VCaP (cell line): ENCODE data around the gene TOP1.

ENCODE experiments used
- H3K27ac ChIP-seq: fragments of 450-650 bp; 2 replicates; pipeline ENCODE4 v1.5.1; 2017
- TF ChIP-seq, protein P1 (sequence below): fragments of 450-650 bp; conservative IDR thresholded peaks from 2 replicates; pipeline ENCODE4 v1.5.1; 2017; ENCODE audit warnings: mild to moderate bottlenecking, moderate library complexity

TOP1 gene

DNA sequence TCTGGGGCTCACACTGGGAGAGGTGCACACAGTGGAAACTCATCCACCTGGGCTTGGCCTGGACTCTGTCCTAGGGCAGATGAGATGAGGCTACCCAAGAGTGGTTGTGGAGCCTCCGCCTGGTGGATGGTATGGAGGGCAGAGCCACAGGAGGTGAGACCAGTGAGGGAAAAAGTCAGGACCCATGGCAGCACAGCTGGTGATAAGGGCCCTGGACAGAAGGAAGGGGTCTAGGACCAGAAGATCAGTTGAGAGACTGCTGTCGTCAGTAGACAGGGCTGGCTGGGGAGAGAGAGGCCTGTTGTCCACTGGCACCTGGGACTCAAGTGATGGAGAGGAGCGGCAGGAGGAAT is 138.5 kb downstream of the TOP1 start:
- TF ChIP-seq, protein P1, sequence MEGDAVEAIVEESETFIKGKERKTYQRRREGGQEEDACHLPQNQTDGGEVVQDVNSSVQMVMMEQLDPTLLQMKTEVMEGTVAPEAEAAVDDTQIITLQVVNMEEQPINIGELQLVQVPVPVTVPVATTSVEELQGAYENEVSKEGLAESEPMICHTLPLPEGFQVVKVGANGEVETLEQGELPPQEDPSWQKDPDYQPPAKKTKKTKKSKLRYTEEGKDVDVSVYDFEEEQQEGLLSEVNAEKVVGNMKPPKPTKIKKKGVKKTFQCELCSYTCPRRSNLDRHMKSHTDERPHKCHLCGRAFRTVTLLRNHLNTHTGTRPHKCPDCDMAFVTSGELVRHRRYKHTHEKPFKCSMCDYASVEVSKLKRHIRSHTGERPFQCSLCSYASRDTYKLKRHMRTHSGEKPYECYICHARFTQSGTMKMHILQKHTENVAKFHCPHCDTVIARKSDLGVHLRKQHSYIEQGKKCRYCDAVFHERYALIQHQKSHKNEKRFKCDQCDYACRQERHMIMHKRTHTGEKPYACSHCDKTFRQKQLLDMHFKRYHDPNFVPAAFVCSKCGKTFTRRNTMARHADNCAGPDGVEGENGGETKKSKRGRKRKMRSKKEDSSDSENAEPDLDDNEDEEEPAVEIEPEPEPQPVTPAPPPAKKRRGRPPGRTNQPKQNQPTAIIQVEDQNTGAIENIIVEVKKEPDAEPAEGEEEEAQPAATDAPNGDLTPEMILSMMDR = no peak
- H3K27ac ChIP-seq = no peak overlapping the region

DNA sequence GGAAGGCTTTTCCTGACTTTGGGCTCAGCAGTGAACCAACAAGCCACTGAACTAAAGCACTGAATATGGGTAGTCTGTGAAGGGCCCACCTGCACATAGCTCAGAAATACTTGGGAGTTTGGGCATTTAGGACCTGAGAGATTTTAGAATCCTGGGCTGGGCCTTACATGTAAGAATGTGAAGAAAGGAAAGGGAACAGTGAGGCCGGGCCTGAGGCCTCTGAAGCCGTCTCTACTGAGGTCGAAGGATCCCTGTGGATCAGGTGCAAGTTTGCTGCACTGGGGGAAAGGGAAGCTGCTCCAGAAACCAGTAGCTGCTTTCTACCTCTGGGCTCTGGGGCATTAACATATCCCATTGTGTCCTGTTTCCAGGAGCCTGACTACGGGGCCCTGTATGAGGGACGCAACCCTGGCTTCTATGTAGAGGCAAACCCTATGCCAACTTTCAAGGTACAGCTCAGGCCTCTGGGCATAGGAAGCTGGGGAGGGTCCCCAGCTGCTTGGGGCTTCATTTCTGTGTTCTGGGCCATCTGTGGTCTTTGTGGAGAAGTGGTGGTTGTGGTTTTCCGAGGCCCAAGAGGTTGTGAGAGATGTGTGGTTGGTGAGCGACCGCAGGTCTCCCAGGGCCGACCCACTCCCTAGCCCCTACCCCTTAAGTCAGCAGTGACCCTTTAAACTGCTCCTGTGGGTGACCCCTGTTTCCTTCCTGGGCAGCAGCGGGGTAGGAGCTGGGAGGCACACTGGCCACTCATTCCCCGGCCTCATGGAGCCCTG is 139.0 kb downstream of the TOP1 start:
- no peak overlapping the region for H3K27ac ChIP-seq
- TF ChIP-seq, protein P1 = no peak

DNA sequence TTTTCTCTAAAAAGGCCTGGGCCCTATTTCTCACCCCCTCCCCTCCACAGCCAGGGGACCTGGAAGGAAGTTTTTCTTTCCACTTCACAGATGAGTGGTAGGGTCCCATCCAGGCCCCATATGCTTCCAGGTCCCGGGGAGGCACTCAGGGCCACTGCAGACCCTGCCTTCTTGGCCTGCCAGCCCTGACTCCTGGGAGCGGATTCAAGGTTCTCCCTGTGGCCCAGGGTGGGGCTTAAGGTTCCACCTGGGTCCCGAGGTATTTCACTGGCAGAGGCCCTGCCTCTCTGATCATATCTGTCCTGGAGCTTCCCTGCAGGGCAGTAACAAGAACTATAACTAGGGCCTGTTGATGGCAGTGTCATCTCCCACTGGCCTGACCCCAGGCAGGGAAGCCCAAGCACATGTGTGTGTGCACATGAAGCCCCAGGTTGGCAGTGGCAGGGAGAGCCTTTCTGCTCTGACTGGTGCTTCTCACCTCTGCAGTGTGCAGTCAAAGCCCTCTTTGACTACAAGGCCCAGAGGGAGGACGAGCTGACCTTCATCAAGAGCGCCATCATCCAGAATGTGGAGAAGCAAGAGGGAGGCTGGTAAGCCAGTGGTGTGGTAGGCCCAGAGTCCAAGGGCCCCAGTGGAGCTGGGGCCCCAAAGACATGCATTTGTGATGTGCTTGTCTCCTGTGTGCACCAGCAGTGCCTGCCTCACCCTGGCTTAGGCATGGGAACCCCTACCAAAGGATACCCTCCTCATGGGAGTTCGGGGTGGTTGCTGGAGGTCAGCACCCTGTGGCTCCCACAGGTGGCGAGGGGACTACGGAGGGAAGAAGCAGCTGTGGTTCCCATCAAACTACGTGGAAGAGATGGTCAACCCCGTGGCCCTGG is 139.9 kb downstream of the TOP1 start:
- H3K27ac ChIP-seq = no peak overlapping the region
- TF ChIP-seq, protein P1 = no peak

DNA sequence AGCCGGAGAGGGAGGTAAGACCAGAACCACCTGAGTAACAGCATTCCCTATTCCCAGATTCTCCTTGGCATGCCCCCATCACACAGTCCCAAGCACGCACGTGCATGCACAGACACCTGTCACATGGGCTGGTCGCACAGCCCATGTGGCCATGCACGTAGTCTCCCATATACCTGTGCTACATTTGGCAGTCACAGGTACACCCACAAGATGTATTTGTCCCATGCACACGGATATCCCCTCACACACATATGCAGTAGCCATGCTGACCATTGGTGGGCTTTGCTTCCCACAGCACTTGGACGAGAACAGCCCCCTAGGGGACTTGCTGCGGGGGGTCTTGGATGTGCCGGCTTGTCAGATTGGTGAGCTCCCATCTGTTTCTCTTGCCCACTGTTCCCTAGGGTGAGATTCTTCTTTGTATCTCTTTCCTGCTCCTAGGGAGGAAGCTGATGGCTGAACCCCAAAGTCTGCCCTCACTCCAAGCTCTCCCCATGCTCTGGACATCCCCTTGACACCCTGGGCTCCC is 140.6 kb downstream of the TOP1 start:
- TF ChIP-seq, protein P1 = no peak
- no peak overlapping the region for H3K27ac ChIP-seq

DNA sequence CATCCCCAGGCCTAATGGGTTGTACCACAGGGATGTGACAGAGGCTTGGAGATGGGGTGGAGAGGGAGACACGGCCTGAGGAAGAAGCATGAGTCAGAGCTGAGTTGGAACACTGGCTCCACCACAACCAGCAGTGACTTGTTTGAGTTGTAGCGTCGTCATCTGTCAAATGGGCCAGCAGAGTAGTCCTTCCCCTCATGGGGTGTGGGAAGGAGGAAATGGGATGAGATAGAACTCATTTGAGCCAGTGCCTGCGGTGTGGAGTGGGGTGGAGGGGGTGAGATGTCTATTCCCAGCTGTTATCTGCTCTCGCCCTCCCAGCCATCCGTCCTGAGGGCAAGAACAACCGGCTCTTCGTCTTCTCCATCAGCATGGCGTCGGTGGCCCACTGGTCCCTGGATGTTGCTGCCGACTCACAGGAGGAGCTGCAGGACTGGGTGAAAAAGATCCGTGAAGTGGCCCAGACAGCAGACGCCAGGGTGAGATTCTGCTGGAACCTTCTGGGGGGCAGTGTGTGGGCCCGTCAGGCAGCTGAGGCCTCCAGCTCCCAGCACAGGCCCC is 141.2 kb downstream of the TOP1 start:
- no peak overlapping the region for H3K27ac ChIP-seq
- TF ChIP-seq, protein P1 = no peak

DNA sequence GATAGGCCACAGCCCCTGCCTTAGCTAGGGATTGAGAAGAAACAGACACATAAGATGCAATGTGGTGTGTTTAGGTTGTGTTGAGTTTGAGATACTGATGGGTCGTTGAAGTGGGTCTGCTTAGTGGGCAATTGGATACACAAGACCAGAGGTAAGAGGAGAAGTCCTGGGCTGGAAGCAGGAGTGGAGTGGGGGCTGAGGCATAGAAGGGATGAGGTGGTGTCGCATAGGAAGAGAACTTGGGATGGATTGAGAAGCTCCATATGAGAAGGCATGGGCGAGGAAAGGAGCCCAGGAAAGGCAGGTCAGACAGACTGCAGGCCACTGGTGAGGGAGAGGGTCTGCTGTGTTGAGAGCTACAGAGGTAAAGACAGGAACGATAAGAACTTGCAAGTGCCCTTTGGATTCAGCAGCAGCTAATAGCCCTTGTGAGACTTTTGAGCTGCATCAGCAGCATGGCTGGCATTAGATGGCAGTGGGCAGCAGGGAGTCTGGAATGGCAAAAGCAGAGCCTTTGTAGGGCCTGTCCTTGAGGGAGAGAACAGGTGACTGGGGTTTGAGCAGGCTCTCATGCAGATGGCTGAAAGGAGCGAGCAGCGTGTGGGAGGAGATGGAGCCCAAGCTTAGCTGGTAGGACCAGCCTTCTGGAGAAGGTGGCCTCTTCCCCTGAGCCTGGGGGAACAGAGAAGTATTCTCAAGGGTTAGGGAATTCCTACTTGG is 141.9 kb downstream of the TOP1 start:
- no peak overlapping the region for H3K27ac ChIP-seq
- TF ChIP-seq, protein P1 = no peak
